ENCODE data around the gene LRRC4. TPM values are rescaled to one million over a fixed set of nuclear protein-coding genes. Genes with fewer than 3 reads are reported as not detected.

LRRC4 gene
- polyA plus RNA-seq, 1 of the 3 experiments (the other 2 are of a cell fraction): 0.44 TPM

- H3K4me2 ChIP-seq: no peak overlapping the region
- no peak for DNase-seq
- CTCF ChIA-PET: interaction anchor here (0.7 to 3.0 kb wide), 8 partner anchors 9 to 285 kb away, joined by 3 to 15 read pairs (median 4); no protein-coding TSS in a partner anchor
- 93% methylated on average over 15 of the region's 15 CpGs for WGBS (ENCODE audit: low lambda C conversion rate)
- no peak overlapping the region for H2AFZ ChIP-seq (ENCODE audit: low read depth)
- no peak overlapping the region for H3K4me3 ChIP-seq (ENCODE audit: low read depth in 2 of 2, low read length in 1 of 2)
- POLR2A ChIA-PET: no interaction called here
- H3K9me2 ChIP-seq: no peaks in the 10 kb centered on the region
- H3F3A ChIP-seq (replicated peaks; ENCODE audit: insufficient read depth): no peaks in the 10 kb centered on the region
- H3K4me1 ChIP-seq (ENCODE audit: control insufficient read depth in 1 of 2, insufficient read depth in 2 of 2, low read depth in 1 of 2, low read length in 1 of 2): peaks cover 0 to 43% of the 10 kb centered on the region in 2 experiments; a peak in 2 of 4 replicates
- H3K36me3 ChIP-seq (replicated peaks in 1 of 2; ENCODE audit: control insufficient read depth in 1 of 2, insufficient read depth in 2 of 2, low read length in 1 of 2): peaks cover 5 to 59% of the 10 kb centered on the region in 2 experiments
- TF ChIP-seq SMC3 (IDR thresholded peaks at IDR 0.05; ENCODE audit: low read depth, low read length) (no peak), RXRA (IDR thresholded peaks at IDR 0.05; ENCODE audit: borderline replicate concordance, low read depth) (no peak), TEAD4 (IDR thresholded peaks at IDR 0.05; ENCODE audit: borderline replicate concordance, insufficient read depth) (no peak), SIN3A (IDR thresholded peaks at IDR 0.05; ENCODE audit: borderline replicate concordance, low read depth, low read length) (no peak), TCF12 (IDR thresholded peaks at IDR 0.05) (no peak)
- no peaks in the 10 kb centered on the region for H3K27me3 ChIP-seq (ENCODE audit: insufficient read depth)
- no peaks in the 10 kb centered on the region for H4K20me1 ChIP-seq (ENCODE audit: insufficient read depth)
- H3K9ac ChIP-seq: no peak overlapping the region
- no peaks in the 10 kb centered on the region for H3K9me3 ChIP-seq
- H3K79me2 ChIP-seq (ENCODE audit: insufficient read depth): no peaks in the 10 kb centered on the region
- no peak overlapping the region for H3K27ac ChIP-seq (ENCODE audit: low read depth in 2 of 2, low read length in 1 of 2)
Observed at GRCh38 chr7:128073671-128074310, 42.6 kb upstream of the LRRC4 start.

GRCh38 chr7:128071801-128072200 lies 40.6 kb upstream of the LRRC4 start:
- no peak overlapping the region for H3K4me2 ChIP-seq
- H3K27ac ChIP-seq (ENCODE audit: low read depth in 2 of 2, low read length in 1 of 2): no peak overlapping the region
- no peaks in the 10 kb centered on the region for H3K27me3 ChIP-seq (ENCODE audit: insufficient read depth)
- H3K4me1 ChIP-seq (ENCODE audit: control insufficient read depth in 1 of 2, insufficient read depth in 2 of 2, low read depth in 1 of 2, low read length in 1 of 2): peaks cover 0 to 46% of the 10 kb centered on the region in 2 experiments; a peak in 2 of 4 replicates
- no peaks in the 10 kb centered on the region for H3F3A ChIP-seq (replicated peaks; ENCODE audit: insufficient read depth)
- TF ChIP-seq IRF3 (IDR thresholded peaks at IDR 0.05; ENCODE audit: low read depth, low read length) (no peak), ELF1 (IDR thresholded peaks at IDR 0.05) (no peak)
- DNase-seq: no peak
- 87% methylated on average over 10 of the region's 11 CpGs for WGBS (ENCODE audit: low lambda C conversion rate)
- no peaks in the 10 kb centered on the region for H3K9me2 ChIP-seq
- H4K20me1 ChIP-seq (ENCODE audit: insufficient read depth): no peaks in the 10 kb centered on the region
- no peaks in the 10 kb centered on the region for H3K9me3 ChIP-seq
- H3K4me3 ChIP-seq (ENCODE audit: low read depth in 2 of 2, low read length in 1 of 2): no peak overlapping the region
- H3K9ac ChIP-seq: no peak overlapping the region
- H2AFZ ChIP-seq (ENCODE audit: low read depth): no peak overlapping the region
- H3K79me2 ChIP-seq (ENCODE audit: insufficient read depth): no peaks in the 10 kb centered on the region
- peaks cover 0 to 39% of the 10 kb centered on the region in 2 experiments for H3K36me3 ChIP-seq (replicated peaks in 1 of 2; ENCODE audit: control insufficient read depth in 1 of 2, insufficient read depth in 2 of 2, low read length in 1 of 2)
- POLR2A ChIA-PET: no interaction called here
- CTCF ChIA-PET: interaction anchor here (3.0 kb wide), 1 partner anchor 137 kb away, joined by 15 read pairs; no protein-coding TSS in a partner anchor

GRCh38 chr7:128071376-128071775 lies 40.1 kb upstream of the LRRC4 start:
- no peaks in the 10 kb centered on the region for H4K20me1 ChIP-seq (ENCODE audit: insufficient read depth)

More at GRCh38 chr7:128071376-128071775, 40.1 kb upstream of the LRRC4 start:
- Histone ChIP-seq H3F3A (replicated peaks; ENCODE audit: insufficient read depth) (no peaks in the 10 kb centered on the region), H3K9me2 (no peaks in the 10 kb centered on the region), H3K36me3 (replicated peaks in 1 of 2; ENCODE audit: control insufficient read depth in 1 of 2, insufficient read depth in 2 of 2, low read length in 1 of 2) (peaks cover 0 to 40% of the 10 kb centered on the region in 2 experiments), H3K27me3 (ENCODE audit: insufficient read depth) (no peaks in the 10 kb centered on the region), H2AFZ (ENCODE audit: low read depth) (no peak overlapping the region), H3K9me3 (no peaks in the 10 kb centered on the region), H3K4me3 (ENCODE audit: low read depth in 2 of 2, low read length in 1 of 2) (no peak overlapping the region), H3K9ac (no peak overlapping the region), H3K4me2 (no peak overlapping the region), H3K27ac (ENCODE audit: low read depth in 2 of 2, low read length in 1 of 2) (no peak overlapping the region), H3K4me1 (ENCODE audit: control insufficient read depth in 1 of 2, insufficient read depth in 2 of 2, low read depth in 1 of 2, low read length in 1 of 2) (peaks cover 0 to 46% of the 10 kb centered on the region in 2 experiments; a peak in 1 of 4 replicates), H3K79me2 (ENCODE audit: insufficient read depth) (no peaks in the 10 kb centered on the region)
- TF ChIP-seq POLR2AphosphoS5 (IDR thresholded peaks at IDR 0.05; ENCODE audit: low read depth, low read length): no peak
- no peak for TF ChIP-seq GABPA (IDR thresholded peaks at IDR 0.05; ENCODE audit: low read depth)
- 96% methylated on average over 6 of the region's 6 CpGs for WGBS (ENCODE audit: low lambda C conversion rate)
- CTCF ChIA-PET: interaction anchor here (3.0 kb wide), 1 partner anchor 138 kb away, joined by 15 read pairs; no protein-coding TSS in a partner anchor
- DNase-seq: no peak
- POLR2A ChIA-PET: no interaction called here
